SK-N-SH (cell line): ENCODE measurements around the gene FTO.

ENCODE experiments used
- ELF1 ChIP-seq: IDR thresholded peaks from 2 replicates; pipeline ENCODE4 v1.4.0; 2012
- POLR2AphosphoS5 ChIP-seq: IDR thresholded peaks from 2 replicates; pipeline ENCODE4 v1.6.1; 2012; ENCODE audit warnings: low read depth, low read length
- YY1 ChIP-seq: IDR thresholded peaks from 2 replicates; pipeline ENCODE4 v1.4.0; 2012; ENCODE audit warnings: low read depth, mild to moderate bottlenecking
- TF ChIP-seq, protein P1 (sequence below): fragments of 200-600 bp; sonication (generic); IDR thresholded peaks from 2 replicates; pipeline ENCODE4 v1.6.1; 2017; ENCODE audit warnings: antibody characterized with exemption, mild to moderate bottlenecking, moderate library complexity
- TF ChIP-seq, protein P2 (sequence below): IDR thresholded peaks from 2 replicates; pipeline ENCODE4 v1.4.0; 2012; ENCODE audit warnings: low read depth, borderline replicate concordance

DNA sequence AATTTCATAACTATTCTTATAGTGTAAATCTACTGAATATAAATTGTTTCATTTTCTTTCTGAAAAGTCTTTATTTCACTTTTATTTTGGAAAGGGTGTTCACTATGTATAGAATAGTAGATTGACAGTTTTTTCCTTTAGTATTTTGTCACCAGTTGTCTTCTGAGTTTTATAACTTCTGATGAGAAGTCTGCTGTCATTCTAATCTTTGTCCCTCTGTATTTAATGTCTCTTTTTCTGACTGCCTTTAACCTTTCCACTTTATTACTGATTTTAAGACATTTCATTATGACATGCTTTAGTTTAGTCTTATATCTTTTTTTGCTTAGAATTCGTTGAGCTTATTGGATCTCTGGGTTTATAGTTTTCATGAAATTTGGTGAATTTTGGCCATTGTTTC, 166.9 kb downstream of the FTO start:
- TF ChIP-seq, protein P1, sequence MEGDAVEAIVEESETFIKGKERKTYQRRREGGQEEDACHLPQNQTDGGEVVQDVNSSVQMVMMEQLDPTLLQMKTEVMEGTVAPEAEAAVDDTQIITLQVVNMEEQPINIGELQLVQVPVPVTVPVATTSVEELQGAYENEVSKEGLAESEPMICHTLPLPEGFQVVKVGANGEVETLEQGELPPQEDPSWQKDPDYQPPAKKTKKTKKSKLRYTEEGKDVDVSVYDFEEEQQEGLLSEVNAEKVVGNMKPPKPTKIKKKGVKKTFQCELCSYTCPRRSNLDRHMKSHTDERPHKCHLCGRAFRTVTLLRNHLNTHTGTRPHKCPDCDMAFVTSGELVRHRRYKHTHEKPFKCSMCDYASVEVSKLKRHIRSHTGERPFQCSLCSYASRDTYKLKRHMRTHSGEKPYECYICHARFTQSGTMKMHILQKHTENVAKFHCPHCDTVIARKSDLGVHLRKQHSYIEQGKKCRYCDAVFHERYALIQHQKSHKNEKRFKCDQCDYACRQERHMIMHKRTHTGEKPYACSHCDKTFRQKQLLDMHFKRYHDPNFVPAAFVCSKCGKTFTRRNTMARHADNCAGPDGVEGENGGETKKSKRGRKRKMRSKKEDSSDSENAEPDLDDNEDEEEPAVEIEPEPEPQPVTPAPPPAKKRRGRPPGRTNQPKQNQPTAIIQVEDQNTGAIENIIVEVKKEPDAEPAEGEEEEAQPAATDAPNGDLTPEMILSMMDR = no peak
- TF ChIP-seq POLR2AphosphoS5 = no peak
- no peak for TF ChIP-seq YY1
- TF ChIP-seq ELF1 = no peak
- TF ChIP-seq, protein P2, sequence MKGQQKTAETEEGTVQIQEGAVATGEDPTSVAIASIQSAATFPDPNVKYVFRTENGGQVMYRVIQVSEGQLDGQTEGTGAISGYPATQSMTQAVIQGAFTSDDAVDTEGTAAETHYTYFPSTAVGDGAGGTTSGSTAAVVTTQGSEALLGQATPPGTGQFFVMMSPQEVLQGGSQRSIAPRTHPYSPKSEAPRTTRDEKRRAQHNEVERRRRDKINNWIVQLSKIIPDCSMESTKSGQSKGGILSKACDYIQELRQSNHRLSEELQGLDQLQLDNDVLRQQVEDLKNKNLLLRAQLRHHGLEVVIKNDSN = no peak
